Neuronal stem cell (in vitro differentiated cells): Measurements from ENCODE around the gene RNF113B. TPM values are rescaled to one million over a fixed set of nuclear protein-coding genes. Genes with fewer than 3 reads are reported as not detected.

ENCODE experiments used
- DNase-seq: peaks from one replicate; pipeline ENCODE4 v3.0.0-alpha.2; 2013; ENCODE audit warnings: low spot score
- H2AFZ ChIP-seq: one replicate; pipeline ENCODE4 v1.6.1; 2013; ENCODE audit warnings: mild to moderate bottlenecking, low read length, inconsistent platforms
- H2AK5ac ChIP-seq: 2 replicates; pipeline ENCODE4 v1.6.1; 2013; ENCODE audit warnings: low read depth, mild to moderate bottlenecking, inconsistent platforms, low read length, moderate library complexity, mixed read lengths
- H2BK120ac ChIP-seq: 2 replicates; pipeline ENCODE4 v1.6.1; 2013; ENCODE audit warnings: low read depth, mild to moderate bottlenecking, inconsistent platforms, low read length, moderate library complexity, mixed read lengths
- H2BK12ac ChIP-seq: one replicate; pipeline ENCODE4 v1.6.1; 2013; ENCODE audit warnings: low read length, inconsistent platforms
- H2BK15ac ChIP-seq: 2 replicates; pipeline ENCODE4 v1.6.1; 2013; ENCODE audit warnings: mild to moderate bottlenecking, low read length, inconsistent platforms, mixed read lengths
- H2BK5ac ChIP-seq: one replicate; pipeline ENCODE4 v1.6.1; 2013; ENCODE audit warnings: inconsistent platforms, mild to moderate bottlenecking, low read length, moderate library complexity
- H3K14ac ChIP-seq: one replicate; pipeline ENCODE4 v1.6.1; 2013; ENCODE audit warnings: low read length, inconsistent platforms
- H3K18ac ChIP-seq: 2 replicates; pipeline ENCODE4 v1.6.1; 2013; ENCODE audit warnings: low read length, inconsistent platforms
- H3K23ac ChIP-seq: 2 replicates; pipeline ENCODE4 v1.6.1; 2013; ENCODE audit warnings: low read depth, mild to moderate bottlenecking, mixed read lengths, low read length, inconsistent platforms; ENCODE audit not compliant: poor library complexity
- H3K27ac ChIP-seq: replicated peaks from 3 replicates; pipeline ENCODE4 v1.5.1; 2013; ENCODE audit warnings: low read length, inconsistent platforms
- H3K27me3 ChIP-seq, 3 experiments: 2 replicates each; pipeline ENCODE4 v1.6.1; 2013; ENCODE audit warnings: low read length in 3 of 3, mild to moderate bottlenecking in 2 of 3, inconsistent platforms in 1 of 3, low read depth in 1 of 3, mixed read lengths in 1 of 3, moderate library complexity in 1 of 3; ENCODE audit not compliant: control insufficient read depth in 3 of 3, insufficient read depth in 3 of 3
- H3K36me3 ChIP-seq, 2 donors: replicated peaks in 1 of 2; 2 replicates each; pipeline ENCODE4 v1.6.1; 2013; ENCODE audit warnings: low read length in 2 of 2; ENCODE audit not compliant: control insufficient read depth in 2 of 2, insufficient read depth in 2 of 2
- H3K4ac ChIP-seq: 2 replicates; pipeline ENCODE4 v1.6.1; 2013; ENCODE audit warnings: inconsistent platforms, mild to moderate bottlenecking, low read length, moderate library complexity
- H3K4me1 ChIP-seq, 2 donors: 1 replicate in 1 of 2; 2 replicates in 1 of 2; pipeline ENCODE4 v1.6.1; 2013; ENCODE audit warnings: low read length in 2 of 2, low read depth in 1 of 2; ENCODE audit not compliant: control insufficient read depth in 2 of 2, insufficient read depth in 1 of 2
- H3K4me2 ChIP-seq: one replicate; pipeline ENCODE4 v1.6.1; 2013; ENCODE audit warnings: mild to moderate bottlenecking, low read length, inconsistent platforms; ENCODE audit not compliant: insufficient read depth, poor library complexity, severe bottlenecking
- H3K4me3 ChIP-seq, 2 donors: 2 replicates each; pipeline ENCODE4 v1.5.1; 2013; ENCODE audit warnings: low read length in 2 of 2, mild to moderate bottlenecking in 2 of 2, inconsistent platforms in 1 of 2, moderate library complexity in 1 of 2
- H3K79me1 ChIP-seq: one replicate; pipeline ENCODE4 v1.6.1; 2013; ENCODE audit warnings: low read depth, mild to moderate bottlenecking, inconsistent platforms, low read length, moderate library complexity
- H3K9ac ChIP-seq: one replicate; pipeline ENCODE4 v1.6.1; 2013; ENCODE audit warnings: mild to moderate bottlenecking, low read depth, low read length, inconsistent platforms; ENCODE audit not compliant: poor library complexity
- H3K9me3 ChIP-seq, 2 donors: replicated peaks in 1 of 2; 2 replicates each; pipeline versions ENCODE3 to v1.6.1; 2013; ENCODE audit warnings: low read length in 2 of 2, mild to moderate bottlenecking in 2 of 2, inconsistent platforms in 1 of 2, low read depth in 1 of 2, mixed read lengths in 1 of 2, moderate library complexity in 1 of 2; ENCODE audit not compliant: control insufficient read depth in 2 of 2, insufficient read depth in 1 of 2
- H4K8ac ChIP-seq: one replicate; pipeline ENCODE4 v1.6.1; 2013; ENCODE audit warnings: low read depth, mild to moderate bottlenecking, inconsistent platforms, low read length, moderate library complexity
- H4K91ac ChIP-seq: one replicate; pipeline ENCODE4 v1.6.1; 2013; ENCODE audit warnings: low read length, low read depth, mild to moderate bottlenecking, inconsistent platforms; ENCODE audit not compliant: poor library complexity
- WGBS, 2 donors: extraction: QIAGEN DNeasy Blood & Tissue Kit; methylation state at CpG; one replicate each; pipeline ENCODE4 v1.1.7; 2013; ENCODE audit warnings: missing lambda C conversion rate in 2 of 2, mixed read lengths in 1 of 2; ENCODE audit not compliant: insufficient read length in 2 of 2, insufficient replicate concordance in 1 of 2; ENCODE audit errors: extremely low coverage in 2 of 2; 5-methylcytosine and 5-hydroxymethylcytosine counted together
- polyA plus RNA-seq, 2 experiments: library from polyadenylated mRNA; stranded (reverse); fragments of 200-250 nt; gene quantifications; one replicate each; pipeline ENCODE4 v1.2.3, GENCODE V29; 2013

The RNF113B gene
- not detected for polyA plus RNA-seq (2013, experiment 1 of 2)
- not detected for polyA plus RNA-seq (2013, experiment 2 of 2)

DNA sequence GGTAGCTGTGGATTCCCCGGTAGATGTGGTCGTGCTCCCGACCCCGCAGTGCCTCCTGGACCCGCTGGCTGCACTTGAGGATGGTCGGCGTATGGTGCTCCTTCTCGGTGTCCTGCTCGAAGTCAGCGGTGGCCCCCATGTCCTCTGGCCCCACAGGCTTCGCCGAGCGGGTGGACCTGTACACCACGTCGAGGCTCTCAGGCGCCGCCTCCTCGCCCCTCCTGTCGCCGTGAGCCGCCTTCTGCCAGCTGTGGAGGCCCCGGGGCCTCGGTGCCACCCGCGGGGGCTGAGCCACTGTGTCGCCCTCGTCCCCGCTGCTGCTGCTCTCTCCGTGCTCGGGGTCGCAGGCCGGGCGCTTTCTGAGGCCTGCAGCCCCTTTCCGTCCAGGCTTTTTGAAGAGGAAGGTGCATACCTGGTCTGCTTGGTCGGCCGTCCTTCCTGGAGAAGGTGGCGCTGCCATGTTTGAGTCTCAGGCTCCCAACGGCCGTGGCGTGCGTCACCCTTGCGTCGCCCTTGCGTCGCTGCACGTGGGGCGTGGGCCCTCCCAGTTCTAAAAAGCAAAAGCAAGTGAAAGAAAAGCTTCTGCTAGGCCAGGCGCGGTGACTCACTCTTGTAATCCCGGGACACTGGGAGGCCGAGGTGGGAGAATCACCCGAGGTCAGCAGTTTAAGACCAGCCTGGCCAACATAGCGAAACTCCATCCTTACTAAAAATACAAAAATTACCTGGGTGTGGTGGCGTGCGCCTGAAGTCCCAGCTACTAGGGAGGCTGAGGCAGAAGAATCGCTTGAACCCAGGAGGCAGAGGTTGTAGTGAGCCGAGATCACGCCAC is at the start of gene RNF113B:
Gene RNF113B, minus strand, starts transcription at position 493 of the 832 bp plus-strand sequence. Its CDS starts 33 bp downstream, at position 460.
- Histone ChIP-seq H2AFZ (no peak within 1 kb of the TSS), H3K4ac (no peak within 1 kb of the TSS), H3K4me1 (peaks cover 16 to 22% of the 10 kb centered on the region in 2 donors), H2AK5ac (peak within 1 kb of the TSS; percentile 52), H3K36me3 (peaks cover 5 to 10% of the 10 kb centered on the region in 2 donors), H3K79me1 (peaks cover 17% of the 10 kb centered on the region), H3K4me2 (no peak within 1 kb of the TSS), H3K9ac (no peak within 1 kb of the TSS), H2BK120ac (no peak within 1 kb of the TSS), H3K14ac (no peak within 1 kb of the TSS), H3K23ac (peak within 1 kb of the TSS; percentile 32), H3K27ac (no peak within 1 kb of the TSS), H2BK15ac (no peak within 1 kb of the TSS), H4K91ac (no peak within 1 kb of the TSS), H3K9me3 (peaks cover 2 to 17% of the 10 kb centered on the region in 2 donors), H3K4me3 (no peak within 1 kb of the TSS), H3K18ac (peak within 1 kb of the TSS; percentile 67), H3K27me3 (no peaks in the 10 kb centered on the region), H2BK12ac (no peak within 1 kb of the TSS), H2BK5ac (peak within 1 kb of the TSS; percentile 29), H4K8ac (no peak within 1 kb of the TSS)
- no peak for DNase-seq
- no CpG with 5 or more reads among the region's 58 CpGs for WGBS, 2 donors

DNA sequence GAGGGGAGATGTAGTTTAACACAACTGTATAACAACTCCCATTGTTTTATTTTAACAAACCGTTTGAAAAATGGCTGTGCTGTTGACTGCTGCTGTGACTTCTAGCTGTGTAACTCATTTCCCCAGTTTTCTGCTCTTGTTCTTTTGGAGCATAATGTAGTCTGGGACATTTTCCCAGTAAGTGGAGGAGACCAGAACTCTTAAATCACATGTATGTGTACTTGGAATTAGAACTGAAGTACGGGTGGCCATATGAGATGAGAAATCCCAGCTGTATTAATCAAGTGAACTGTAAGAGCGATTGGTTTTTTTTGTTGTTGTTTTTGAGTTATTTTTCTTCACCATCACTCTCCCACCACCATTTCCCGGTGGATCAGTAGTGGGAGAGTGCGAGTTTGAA is 49.4 kb upstream of the RNF113B start:
- Histone ChIP-seq H2BK5ac (no peak overlapping the region), H3K27me3 (no peaks in the 10 kb centered on the region), H3K4me3 (no peak overlapping the region), H2BK12ac (no peak overlapping the region), H3K27ac (no peak overlapping the region), H2BK15ac (no peak overlapping the region), H3K79me1 (peaks cover 6% of the 10 kb centered on the region), H3K4ac (no peak overlapping the region), H4K8ac (no peak overlapping the region), H3K23ac (no peak overlapping the region), H4K91ac (no peak overlapping the region), H2AFZ (no peak overlapping the region), H3K4me2 (no peak overlapping the region), H3K9ac (no peak overlapping the region), H3K9me3 (peaks cover 2 to 38% of the 10 kb centered on the region in 2 donors), H3K14ac (no peak overlapping the region), H2BK120ac (no peak overlapping the region), H3K36me3 (peaks cover 11 to 32% of the 10 kb centered on the region in 2 donors), H3K4me1 (peaks cover 0 to 3% of the 10 kb centered on the region in 2 donors), H2AK5ac (no peak overlapping the region), H3K18ac (no peak overlapping the region)
- no peak for DNase-seq
- WGBS, 2 donors = no CpG with 5 or more reads among the region's 5 CpGs

DNA sequence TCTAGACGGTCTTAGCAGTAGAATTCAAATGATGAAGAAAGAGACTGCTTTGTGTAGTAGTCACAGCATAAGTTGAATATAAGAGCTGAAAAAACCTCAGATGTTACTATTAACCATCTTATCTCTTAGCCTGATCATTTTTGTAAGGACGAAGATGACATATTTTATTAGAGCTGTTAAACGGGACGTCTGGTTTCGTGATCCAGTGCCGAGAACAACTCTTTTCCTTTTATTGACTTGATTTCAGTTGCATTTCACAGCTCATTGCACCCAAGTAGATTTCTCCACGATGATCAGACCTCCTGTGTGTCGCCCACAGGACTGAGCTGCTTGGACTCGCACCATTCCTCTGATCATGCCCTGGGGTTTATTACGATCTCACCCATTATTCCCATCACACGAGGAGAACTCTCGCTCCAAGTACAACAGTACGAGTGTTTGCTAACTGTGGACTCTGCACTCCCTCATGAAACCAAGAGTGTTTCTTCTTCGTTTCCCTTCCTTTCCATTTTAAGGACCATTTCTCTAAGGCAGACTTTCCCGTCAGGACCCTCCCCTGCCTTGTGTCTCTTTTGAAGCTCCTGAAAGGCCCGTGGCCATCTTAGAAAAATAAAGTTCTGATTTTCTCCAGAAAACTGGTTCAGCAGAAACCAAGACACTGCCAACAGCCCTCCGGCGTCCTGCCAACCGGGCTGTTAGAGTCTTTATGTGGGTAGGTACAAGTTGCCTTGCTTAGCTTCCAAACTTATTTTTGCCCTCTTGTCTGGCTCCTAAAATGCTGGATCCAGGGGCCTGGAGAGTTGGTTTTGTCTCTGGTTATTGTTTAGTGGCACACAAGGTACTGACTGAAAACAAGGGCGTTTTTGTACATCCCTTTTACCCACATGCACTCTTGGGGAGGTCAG is 48.2 kb upstream of the RNF113B start:
- Histone ChIP-seq H3K23ac (no peak overlapping the region), H3K27ac (no peak overlapping the region), H3K9me3 (peaks cover 2 to 31% of the 10 kb centered on the region in 2 donors), H2BK5ac (no peak overlapping the region), H3K4me3 (no peak overlapping the region), H3K18ac (no peak overlapping the region), H2AK5ac (no peak overlapping the region), H2BK12ac (no peak overlapping the region), H4K91ac (no peak overlapping the region), H3K4ac (no peak overlapping the region), H3K4me1 (peaks cover 0 to 3% of the 10 kb centered on the region in 2 donors), H2AFZ (no peak overlapping the region), H3K4me2 (no peak overlapping the region), H4K8ac (no peak overlapping the region), H3K14ac (no peak overlapping the region), H3K79me1 (peaks cover 6% of the 10 kb centered on the region), H3K9ac (no peak overlapping the region), H3K36me3 (peaks cover 8 to 26% of the 10 kb centered on the region in 2 donors), H2BK15ac (no peak overlapping the region), H2BK120ac (no peak overlapping the region), H3K27me3 (no peaks in the 10 kb centered on the region)
- WGBS, 2 donors = no CpG with 5 or more reads among the region's 20 CpGs
- DNase-seq = no peak
